H1 (cell line): ENCODE data around the gene VAPA. TPM values are rescaled to one million over a fixed set of nuclear protein-coding genes. Genes with fewer than 3 reads are reported as not detected.

Experiments
- CTCF ChIA-PET: fragments of 300-600 bp; sonication (Branson Sonifier 250); formaldehyde crosslinking; loops from one replicate; lab custom pipeline; 2021; ENCODE audit not compliant: partially characterized antibody; lab: Charles Lee
- POLR2A ChIA-PET: fragments of 300-600 bp; sonication (Branson Sonifier 250); formaldehyde crosslinking; loops from one replicate; lab custom pipeline; 2021; ENCODE audit warnings: inconsistent platforms; ENCODE audit not compliant: partially characterized antibody; lab: Charles Lee
- DNase-seq, 2 experiments: peaks; one replicate each; pipeline versions ENCODE4 v3.0.0 to v3.0.0-alpha.2; 2010 to 2022; ENCODE audit warnings: low spot score in 2 of 2, low read depth in 1 of 2, mixed read lengths in 1 of 2
- FAIRE-seq: peaks from 2 replicates; lab custom pipeline; 2011; peaks lifted over from hg19 to GRCh38; lab: Jason Lieb, UNC
- H2AFZ ChIP-seq: 2 replicates; pipeline ENCODE4 v1.8.1; 2012; ENCODE audit warnings: low read length, inconsistent platforms
- H2AK5ac ChIP-seq: 2 replicates; pipeline ENCODE4 v1.6.1; 2013; ENCODE audit warnings: low read depth, low read length
- H2BK120ac ChIP-seq: replicated peaks from 2 replicates; pipeline ENCODE3; 2013; ENCODE audit warnings: low read depth, low read length, inconsistent platforms
- H2BK12ac ChIP-seq: 2 replicates; pipeline ENCODE4 v1.6.1; 2013; ENCODE audit warnings: low read depth, low read length
- H2BK15ac ChIP-seq: 2 replicates; pipeline ENCODE4 v1.6.1; 2013; ENCODE audit warnings: low read length
- H2BK20ac ChIP-seq: 2 replicates; pipeline ENCODE4 v1.6.1; 2013; ENCODE audit warnings: low read length
- H2BK5ac ChIP-seq: 2 replicates; pipeline ENCODE4 v1.6.1; 2013; ENCODE audit warnings: low read depth, low read length
- H3K14ac ChIP-seq: 2 replicates; pipeline ENCODE4 v1.6.1; 2013; ENCODE audit warnings: inconsistent platforms; ENCODE audit not compliant: insufficient read length
- H3K18ac ChIP-seq: 2 replicates; pipeline ENCODE4 v1.6.1; 2013; ENCODE audit warnings: low read length; ENCODE audit errors: extremely low read depth
- H3K23ac ChIP-seq: 2 replicates; pipeline ENCODE4 v1.6.1; 2013; ENCODE audit warnings: inconsistent platforms; ENCODE audit not compliant: insufficient read length
- H3K23me2 ChIP-seq: 2 replicates; pipeline ENCODE4 v1.6.1; 2013; ENCODE audit warnings: low read depth, low read length
- H3K27ac ChIP-seq: 2 replicates; pipeline ENCODE4 v1.6.1; 2011; ENCODE audit warnings: low read depth, low read length, inconsistent platforms
- H3K27me3 ChIP-seq, 4 experiments: replicated peaks in 1 of 4; 1 replicate in 1 of 4; 2 replicates in 3 of 4; pipeline versions ENCODE4 v1.6.1 to v1.8.1; 2011 to 2013; ENCODE audit warnings: low read length in 3 of 4, mild to moderate bottlenecking in 3 of 4, inconsistent platforms in 2 of 4, mixed read lengths in 2 of 4, moderate library complexity in 1 of 4; ENCODE audit not compliant: control insufficient read depth in 3 of 4, insufficient read depth in 3 of 4; ENCODE audit errors: extremely low read depth in 1 of 4
- H3K36me3 ChIP-seq, 4 experiments: 2 replicates each; pipeline versions ENCODE4 v1.6.1 to v1.8.1; 2011 to 2013; ENCODE audit warnings: mild to moderate bottlenecking in 4 of 4, low read length in 3 of 4, moderate library complexity in 2 of 4, control low read depth in 1 of 4, inconsistent platforms in 1 of 4; ENCODE audit not compliant: insufficient read depth in 4 of 4, control insufficient read depth in 2 of 4
- H3K4ac ChIP-seq: replicated peaks from 2 replicates; pipeline ENCODE3; 2013; ENCODE audit warnings: low read length, low read depth, mixed read lengths, inconsistent platforms; ENCODE audit not compliant: insufficient read length
- H3K4me1 ChIP-seq, 4 experiments: replicated peaks in 1 of 4; 1 replicate in 1 of 4; 2 replicates in 3 of 4; pipeline versions ENCODE4 v1.6.1 to v1.8.1; 2011 to 2013; ENCODE audit warnings: low read length in 3 of 4, inconsistent platforms in 2 of 4, mixed read lengths in 1 of 4; ENCODE audit not compliant: insufficient read depth in 4 of 4, control insufficient read depth in 3 of 4
- H3K4me2 ChIP-seq, 2 experiments: 2 replicates each; pipeline versions ENCODE4 v1.6.1 to v1.8.1; 2011 to 2013; ENCODE audit warnings: low read depth in 2 of 2, low read length in 2 of 2, control low read depth in 1 of 2, inconsistent platforms in 1 of 2, mild to moderate bottlenecking in 1 of 2; ENCODE audit not compliant: insufficient read depth in 1 of 2
- H3K4me3 ChIP-seq, 4 experiments: fragments of 200-600, 300-600 bp in 1 of 4; sonication (generic), shearing (Covaris generic), sonication (Bioruptor Twin) in 1 of 4; 2 replicates each; pipeline versions ENCODE4 v1.5.1 to v1.8.1; 2011 to 2016; ENCODE audit warnings: low read length in 4 of 4, low read depth in 3 of 4, control low read depth in 2 of 4, inconsistent platforms in 2 of 4, mild to moderate bottlenecking in 2 of 4, mixed read lengths in 1 of 4, moderate library complexity in 1 of 4; ENCODE audit not compliant: insufficient read depth in 2 of 4; ENCODE audit errors: extremely low read depth in 1 of 4
- H3K56ac ChIP-seq: replicated peaks from 2 replicates; pipeline ENCODE3; 2013; ENCODE audit warnings: low read depth, mild to moderate bottlenecking, mixed read lengths, low read length, inconsistent platforms; ENCODE audit not compliant: insufficient read length
- H3K79me1 ChIP-seq: 2 replicates; pipeline ENCODE4 v1.6.1; 2013; ENCODE audit warnings: low read depth, low read length, control low read depth
- H3K79me2 ChIP-seq, 2 experiments: 2 replicates each; pipeline versions ENCODE4 v1.6.1 to v1.8.1; 2012 to 2013; ENCODE audit warnings: low read length in 2 of 2, mild to moderate bottlenecking in 2 of 2, inconsistent platforms in 1 of 2; ENCODE audit not compliant: insufficient read depth in 2 of 2, control insufficient read depth in 1 of 2
- H3K9ac ChIP-seq, 4 experiments: replicated peaks in 1 of 4; 1 replicate in 1 of 4; 2 replicates in 3 of 4; pipeline versions ENCODE4 v1.6.1 to v1.8.1; 2011 to 2013; ENCODE audit warnings: low read depth in 3 of 4, low read length in 3 of 4, control low read depth in 2 of 4, mild to moderate bottlenecking in 2 of 4, moderate library complexity in 2 of 4, inconsistent platforms in 1 of 4; ENCODE audit errors: extremely low read depth in 1 of 4
- H3K9me3 ChIP-seq, 2 experiments: 2 replicates each; pipeline versions ENCODE4 v1.6.1 to v1.8.1; 2012 to 2013; ENCODE audit warnings: mild to moderate bottlenecking in 2 of 2, moderate library complexity in 2 of 2, control low read depth in 1 of 2, inconsistent platforms in 1 of 2, low read depth in 1 of 2, low read length in 1 of 2, mixed read lengths in 1 of 2; ENCODE audit not compliant: insufficient read depth in 2 of 2
- H4K20me1 ChIP-seq, 2 experiments: replicated peaks in 1 of 2; 2 replicates each; pipeline versions ENCODE3 to v1.8.1; 2011 to 2013; ENCODE audit warnings: inconsistent platforms in 2 of 2, low read length in 2 of 2, mild to moderate bottlenecking in 1 of 2; ENCODE audit not compliant: insufficient read depth in 2 of 2, control insufficient read depth in 1 of 2
- H4K5ac ChIP-seq: 2 replicates; pipeline ENCODE4 v1.6.1; 2013; ENCODE audit warnings: low read length, low read depth, mixed read lengths, inconsistent platforms; ENCODE audit not compliant: insufficient read length
- H4K8ac ChIP-seq: 2 replicates; pipeline ENCODE4 v1.8.0; 2013; ENCODE audit warnings: mild to moderate bottlenecking, moderate library complexity, low read length, inconsistent platforms; ENCODE audit not compliant: insufficient read depth; ENCODE audit errors: extremely low read depth
- H4K91ac ChIP-seq: replicated peaks from 2 replicates; pipeline ENCODE3; 2013; ENCODE audit warnings: low read length, mixed read lengths, inconsistent platforms; ENCODE audit not compliant: insufficient read length
- TAF7 ChIP-seq: optimal IDR thresholded peaks from 2 replicates; pipeline ENCODE3; 2011; ENCODE audit warnings: low read depth, mild to moderate bottlenecking, inconsistent platforms, low read length, moderate library complexity, borderline replicate concordance
- WGBS, 2 experiments: shearing (Covaris generic) in 1 of 2; methylation state at CpG; one replicate each; pipeline versions ENCODE4 v1.1.6 to v1.1.7; 2013 to 2015; ENCODE audit warnings: low lambda C conversion rate in 2 of 2, mixed read lengths in 2 of 2, inconsistent platforms in 1 of 2, low coverage in 1 of 2, missing lambda C conversion rate in 1 of 2; ENCODE audit not compliant: insufficient replicate concordance in 2 of 2, insufficient coverage in 1 of 2, insufficient read length in 1 of 2; ENCODE audit errors: extremely low coverage in 1 of 2, missing lambda C conversion rate in 1 of 2; 5-methylcytosine and 5-hydroxymethylcytosine counted together
- polyA plus RNA-seq, 7 experiments: library from polyadenylated mRNA; depleted of rRNA in 3 of 7; stranded (reverse) in 5 of 7; unstranded in 2 of 7; fragments of >200 nt in 5 of 7; fragments of 200-250 nt in 2 of 7; gene quantifications; 1 replicate in 5 of 7; 2 replicates in 1 of 7; 4 replicates in 1 of 7; pipeline versions ENCODE4 v1.2.1 to v1.2.3, GENCODE V29; 2011 to 2013; ENCODE audit warnings: missing spikeins in 2 of 7, mixed read lengths in 2 of 7
- total RNA-seq: library from RNA; stranded (reverse); fragmentation: NEBNext Ultra II Directional; extraction: Animal tissue kit (Norgen Biotek cat#: 25700); gene quantifications from 2 replicates; pipeline ENCODE4 v1.2.1, GENCODE V29; 2021

The VAPA gene
- total and polyA plus RNA-seq, 2 of the 8 experiments (the other 6 are each of a cell fraction or from before 2014, with no cell fraction given), result 79.7 to 130 TPM

GRCh38 chr18:9931146-9931545 is 17.3 kb downstream of the VAPA start:
- H3K23ac ChIP-seq, result no peak overlapping the region
- no peak overlapping the region for H4K5ac ChIP-seq
- H4K91ac ChIP-seq, result no peak overlapping the region
- no peak overlapping the region for H3K9ac ChIP-seq
- no peak overlapping the region for H4K8ac ChIP-seq
- peaks cover 5 to 6% of the 10 kb centered on the region in 2 experiments for H4K20me1 ChIP-seq
- CTCF ChIA-PET, result no interaction called here
- H3K4me3 ChIP-seq, result no peak overlapping the region
- no peak for TF ChIP-seq TAF7
- TF ChIP-seq, all 59 proteins: peak for 0
- H3K56ac ChIP-seq, result no peak overlapping the region
- H3K27me3 ChIP-seq, result no peaks in the 10 kb centered on the region
- H3K23me2 ChIP-seq, result no peaks in the 10 kb centered on the region
- peaks cover 5 to 86% of the 10 kb centered on the region in 2 experiments for H3K79me2 ChIP-seq
- 10% methylated on average over 1 of the region's 1 CpG; no CpG with 5 or more reads in 1 of the 2 experiments for WGBS, 2 experiments
- H2AFZ ChIP-seq, result no peak overlapping the region
- no peak overlapping the region for H3K27ac ChIP-seq
- H2BK120ac ChIP-seq, result no peak overlapping the region
- no peak overlapping the region for H2AK5ac ChIP-seq
- FAIRE-seq (no peak), DNase-seq (no peak)
- no peak overlapping the region for H2BK5ac ChIP-seq
- H3K18ac ChIP-seq, result no peak overlapping the region
- peaks cover 0 to 27% (median 5%) of the 10 kb centered on the region in 4 experiments; a peak in 3 of 8 replicates for H3K36me3 ChIP-seq
- no peak overlapping the region for H2BK12ac ChIP-seq
- no peak overlapping the region for H3K4ac ChIP-seq
- no peaks in the 10 kb centered on the region for H3K9me3 ChIP-seq
- peaks cover 1 to 6% (median 5%) of the 10 kb centered on the region in 4 experiments; a peak in 5 of 7 replicates for H3K4me1 ChIP-seq
- no peak overlapping the region for H3K14ac ChIP-seq
- no peak overlapping the region for H3K4me2 ChIP-seq
- H2BK15ac ChIP-seq, result no peak overlapping the region
- no peaks in the 10 kb centered on the region; the same call in 1 of the 2 replicates for H3K79me1 ChIP-seq
- no peak overlapping the region for H2BK20ac ChIP-seq
- POLR2A ChIA-PET, result interaction anchor here (0.8 kb wide), 1 partner anchor 16 kb away, joined by 4 read pairs; no protein-coding TSS in a partner anchor
